Duodenal mucosa (tissue), 2 donors: ENCODE measurements around the gene PPP3R2.
"Not testable (repeated sequence)": the region's sequence is repeated elsewhere in the genome, so short reads cannot be mapped to it uniquely, and the experiment has no call there.

ENCODE experiments used
- H3K27ac ChIP-seq: one replicate; pipeline ENCODE4 v1.7.0; 2013; ENCODE audit warnings: low read depth, low read length
- H3K27me3 ChIP-seq, 2 donors: one replicate each; pipeline ENCODE4 v1.7.0; 2013; ENCODE audit warnings: low read length in 2 of 2, control low read depth in 1 of 2; ENCODE audit not compliant: insufficient read depth in 2 of 2, control insufficient read depth in 1 of 2
- H3K36me3 ChIP-seq, 2 donors: one replicate each; pipeline ENCODE4 v1.7.0; 2013; ENCODE audit warnings: low read length in 2 of 2, control low read depth in 1 of 2; ENCODE audit not compliant: insufficient read depth in 2 of 2, control insufficient read depth in 1 of 2
- H3K4me1 ChIP-seq, 2 donors: one replicate each; pipeline ENCODE4 v1.7.0; 2013; ENCODE audit warnings: low read length in 2 of 2, control low read depth in 1 of 2; ENCODE audit not compliant: insufficient read depth in 2 of 2, control insufficient read depth in 1 of 2
- H3K4me3 ChIP-seq, 2 donors: one replicate each; pipeline ENCODE4 v1.7.0; 2013; ENCODE audit warnings: low read length in 2 of 2, low read depth in 1 of 2
- H3K9ac ChIP-seq, 2 donors: one replicate each; pipeline ENCODE4 v1.7.0; 2013; ENCODE audit warnings: low read length in 2 of 2, low read depth in 1 of 2
- H3K9me3 ChIP-seq, 2 donors: one replicate each; pipeline ENCODE4 v1.7.0; 2013; ENCODE audit warnings: low read length in 2 of 2, control low read depth in 1 of 2; ENCODE audit not compliant: control insufficient read depth in 1 of 2

Gene PPP3R2

DNA sequence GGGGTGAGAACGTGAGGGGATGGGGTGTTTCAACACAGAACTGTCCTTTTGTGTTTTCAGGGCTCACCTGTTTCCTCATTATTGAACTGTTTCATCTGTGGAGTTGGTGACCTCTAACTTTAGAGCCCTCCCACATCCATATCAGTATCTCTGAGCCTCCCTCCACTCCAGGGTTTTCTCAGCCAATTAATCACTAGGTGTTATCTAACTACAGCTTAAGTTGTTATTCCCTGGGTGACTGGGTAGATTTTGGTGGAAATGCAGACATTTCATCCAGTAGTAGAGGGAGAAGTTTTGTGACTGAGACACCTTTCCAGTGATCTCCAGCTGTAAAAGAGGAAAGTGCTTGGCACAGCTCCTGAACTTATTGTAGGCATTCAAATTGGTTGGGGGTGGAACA, 23.7 kb downstream of the PPP3R2 start:
- Histone ChIP-seq H3K27ac (no peak overlapping the region), H3K36me3 (peaks cover 3 to 13% of the 10 kb centered on the region in 2 donors)

GRCh38 chr9:101569741-101570501, 24.8 kb downstream of the PPP3R2 start:
- Histone ChIP-seq H3K9ac (no peak overlapping the region), H3K4me3 (no peak overlapping the region), H3K36me3 (peaks cover 3 to 25% of the 10 kb centered on the region in 2 donors), H3K27me3 (no peaks in the 10 kb centered on the region), H3K27ac (no peak overlapping the region), H3K4me1 (no peaks in the 10 kb centered on the region), H3K9me3 (no peaks in the 10 kb centered on the region)

More for the DNA sequence above, 23.7 kb downstream of the PPP3R2 start:
- Histone ChIP-seq H3K9me3 (no peaks in the 10 kb centered on the region), H3K4me1 (no peaks in the 10 kb centered on the region), H3K4me3 (no peak overlapping the region), H3K27me3 (no peaks in the 10 kb centered on the region), H3K9ac (no peak overlapping the region)

DNA sequence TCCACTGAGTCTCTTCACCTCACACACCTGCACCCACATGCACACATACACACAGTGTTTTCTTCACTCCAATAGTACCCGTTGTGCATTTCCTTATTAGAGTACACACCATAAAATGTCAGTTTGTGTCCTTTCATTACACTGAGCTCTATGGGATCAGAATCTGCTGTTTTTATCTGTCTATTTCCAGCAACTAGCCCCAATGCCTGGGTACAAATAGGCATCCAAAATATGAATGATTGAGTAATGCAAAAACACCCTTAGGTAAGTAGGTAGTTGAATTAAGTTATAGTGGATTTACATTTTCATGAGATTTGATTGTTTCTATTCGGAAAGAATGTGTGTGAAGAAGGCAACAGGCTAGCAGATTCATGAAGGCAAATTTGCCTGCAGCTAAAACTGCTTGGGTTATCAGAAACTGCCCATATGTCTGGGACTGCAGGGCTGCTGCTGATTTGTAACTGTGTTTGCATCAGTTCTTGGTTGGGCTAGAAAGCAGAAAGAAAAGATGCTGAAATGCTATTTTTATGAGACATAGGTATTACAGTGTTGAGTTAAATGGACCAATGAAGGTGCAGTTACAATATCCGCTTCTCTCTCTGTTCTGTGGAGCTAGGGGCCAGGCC, 26.9 kb downstream of the PPP3R2 start:
- H3K9ac ChIP-seq: no peak overlapping the region
- H3K9me3 ChIP-seq: no peaks in the 10 kb centered on the region
- H3K4me1 ChIP-seq: no peaks in the 10 kb centered on the region
- H3K27ac ChIP-seq: no peak overlapping the region
- H3K27me3 ChIP-seq: no peaks in the 10 kb centered on the region
- H3K36me3 ChIP-seq: peaks cover 12 to 36% of the 10 kb centered on the region in 2 donors
- H3K4me3 ChIP-seq: no peak overlapping the region

GRCh38 chr9:101566904-101567724, 27.7 kb downstream of the PPP3R2 start:
- Histone ChIP-seq H3K4me1 (no peaks in the 10 kb centered on the region), H3K36me3 (peaks cover 17 to 43% of the 10 kb centered on the region in 2 donors), H3K27me3 (no peaks in the 10 kb centered on the region), H3K4me3 (no peak overlapping the region), H3K9ac (no peak overlapping the region), H3K27ac (no peak overlapping the region), H3K9me3 (no peaks in the 10 kb centered on the region)

DNA sequence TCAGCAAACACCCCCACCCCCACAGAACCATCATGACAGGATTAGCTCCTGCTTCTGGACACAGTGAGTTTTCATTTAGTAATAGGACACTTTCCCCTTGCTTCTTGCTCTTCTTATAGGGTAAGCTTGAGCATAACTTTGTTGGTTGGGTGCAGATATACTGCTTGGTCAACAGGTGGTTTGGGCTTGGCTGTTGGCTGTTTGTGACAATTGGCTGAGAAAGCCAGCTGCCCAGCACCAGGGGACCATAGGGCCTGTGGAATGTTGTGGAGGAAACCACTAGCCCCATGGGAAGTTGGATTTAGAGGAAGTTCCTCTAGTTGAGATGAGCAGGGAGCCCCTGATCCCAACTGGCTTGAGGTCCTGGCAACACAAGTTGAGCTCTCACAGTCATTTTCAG, 30.5 kb downstream of the PPP3R2 start:
- Histone ChIP-seq H3K36me3 (peaks cover 32 to 67% of the 10 kb centered on the region in 2 donors), H3K9me3 (no peaks in the 10 kb centered on the region), H3K4me1 (no peaks in the 10 kb centered on the region), H3K27me3 (no peaks in the 10 kb centered on the region), H3K4me3 (no peak overlapping the region), H3K9ac (no peak overlapping the region), H3K27ac (no peak overlapping the region)

GRCh38 chr9:101562966-101563365, 31.8 kb downstream of the PPP3R2 start:
- H3K27ac ChIP-seq: no peak overlapping the region
- H3K36me3 ChIP-seq: peaks cover 32 to 67% of the 10 kb centered on the region in 2 donors
- H3K27me3 ChIP-seq: no peaks in the 10 kb centered on the region
- H3K9ac ChIP-seq: no peak overlapping the region
- no peaks in the 10 kb centered on the region for H3K4me1 ChIP-seq
- H3K9me3 ChIP-seq: peaks cover 0 to 3% of the 10 kb centered on the region in 2 donors
- no peak overlapping the region for H3K4me3 ChIP-seq

GRCh38 chr9:101561740-101562139, 33.0 kb downstream of the PPP3R2 start:
- Histone ChIP-seq H3K27ac (no peak overlapping the region), H3K36me3 (peaks cover 32 to 78% of the 10 kb centered on the region in 2 donors), H3K9me3 (peaks cover 0 to 3% of the 10 kb centered on the region in 2 donors), H3K27me3 (no peaks in the 10 kb centered on the region), H3K4me1 (no peaks in the 10 kb centered on the region), H3K9ac (no peak overlapping the region), H3K4me3 (no peak overlapping the region)

DNA sequence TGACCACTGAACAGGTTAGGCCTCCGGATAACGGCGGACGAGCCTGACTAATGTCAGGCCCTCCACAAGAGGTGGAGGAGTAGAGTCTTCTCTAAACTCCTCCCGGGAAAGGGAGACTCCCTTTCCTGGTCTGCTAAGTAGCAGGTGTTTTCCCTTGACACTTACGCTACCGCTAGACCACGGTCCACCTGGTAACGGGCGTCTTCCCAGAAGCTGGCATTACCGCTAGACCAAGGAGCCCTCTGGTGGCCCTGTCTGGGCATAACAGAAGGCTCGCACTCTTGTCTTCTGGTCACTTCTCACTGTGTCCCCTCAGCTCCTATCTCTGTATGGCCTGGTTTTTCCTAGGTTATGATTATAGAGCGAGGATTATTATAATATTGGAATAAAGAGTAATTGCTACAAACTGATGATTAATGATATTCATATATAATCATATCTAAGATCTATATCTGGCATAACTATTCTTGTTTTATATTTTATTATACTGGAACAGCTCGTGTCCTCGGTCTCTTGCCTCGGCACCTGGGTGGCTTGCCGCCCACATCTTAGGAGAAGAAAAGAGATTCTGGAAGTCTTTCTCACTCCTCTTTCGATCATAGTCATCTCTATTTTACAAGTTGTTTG, 45.2 kb downstream of the PPP3R2 start:
- not testable (repeated sequence) for H3K4me1 ChIP-seq, H3K9ac ChIP-seq, H3K27me3 ChIP-seq, H3K9me3 ChIP-seq, H3K27ac ChIP-seq, H3K4me3 ChIP-seq
- peaks cover 48 to 91% of the 10 kb centered on the region in 2 donors for H3K36me3 ChIP-seq

- Histone ChIP-seq H3K27me3 (no peaks in the 10 kb centered on the region), H3K9ac (no peak overlapping the region), H3K27ac (no peak overlapping the region), H3K4me3 (no peak overlapping the region), H3K9me3 (no peaks in the 10 kb centered on the region), H3K4me1 (no peaks in the 10 kb centered on the region), H3K36me3 (peaks cover 23 to 75% of the 10 kb centered on the region in 2 donors)
Measured at GRCh38 chr9:101543098-101543735, 51.6 kb downstream of the PPP3R2 start.
